Breast epithelium (tissue), 3 donors: ENCODE data around the gene AVPR2.

Source experiments
- POLR2A ChIP-seq: fragments of 450-650 bp; IDR thresholded peaks from one replicate; pipeline ENCODE4 v1.6.1; 2016; ENCODE audit warnings: antibody characterized with exemption, mild to moderate bottlenecking, moderate library complexity
- POLR2AphosphoS5 ChIP-seq, 3 donors: sonication (generic); formaldehyde crosslinking; IDR thresholded peaks; one replicate each; pipeline ENCODE4 v1.6.1; 2017; ENCODE audit warnings: antibody characterized with exemption in 3 of 3
- TF ChIP-seq, protein P1 (sequence below), 3 donors: fragments of 450-650 bp; IDR thresholded peaks; one replicate each; pipeline ENCODE4 v1.5.1; 2016 to 2017; ENCODE audit warnings: antibody characterized with exemption in 3 of 3, mild to moderate bottlenecking in 3 of 3, moderate library complexity in 3 of 3

DNA sequence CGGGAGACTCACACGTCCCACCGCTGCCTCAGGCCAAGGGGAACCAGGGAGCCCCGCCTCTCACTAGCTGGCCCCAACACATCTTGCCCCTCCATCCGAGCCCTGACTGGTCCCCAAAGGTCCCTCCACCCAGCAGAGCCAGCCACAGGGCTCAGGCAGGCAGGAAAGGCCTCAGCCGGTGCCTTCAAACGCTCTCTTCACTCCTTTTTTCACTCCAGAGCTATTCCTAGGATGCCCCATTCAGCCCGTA lies 23.1 kb downstream of the AVPR2 start:
- TF ChIP-seq, protein P1, sequence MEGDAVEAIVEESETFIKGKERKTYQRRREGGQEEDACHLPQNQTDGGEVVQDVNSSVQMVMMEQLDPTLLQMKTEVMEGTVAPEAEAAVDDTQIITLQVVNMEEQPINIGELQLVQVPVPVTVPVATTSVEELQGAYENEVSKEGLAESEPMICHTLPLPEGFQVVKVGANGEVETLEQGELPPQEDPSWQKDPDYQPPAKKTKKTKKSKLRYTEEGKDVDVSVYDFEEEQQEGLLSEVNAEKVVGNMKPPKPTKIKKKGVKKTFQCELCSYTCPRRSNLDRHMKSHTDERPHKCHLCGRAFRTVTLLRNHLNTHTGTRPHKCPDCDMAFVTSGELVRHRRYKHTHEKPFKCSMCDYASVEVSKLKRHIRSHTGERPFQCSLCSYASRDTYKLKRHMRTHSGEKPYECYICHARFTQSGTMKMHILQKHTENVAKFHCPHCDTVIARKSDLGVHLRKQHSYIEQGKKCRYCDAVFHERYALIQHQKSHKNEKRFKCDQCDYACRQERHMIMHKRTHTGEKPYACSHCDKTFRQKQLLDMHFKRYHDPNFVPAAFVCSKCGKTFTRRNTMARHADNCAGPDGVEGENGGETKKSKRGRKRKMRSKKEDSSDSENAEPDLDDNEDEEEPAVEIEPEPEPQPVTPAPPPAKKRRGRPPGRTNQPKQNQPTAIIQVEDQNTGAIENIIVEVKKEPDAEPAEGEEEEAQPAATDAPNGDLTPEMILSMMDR (IDR thresholded peaks at IDR 0.05): no peak
- TF ChIP-seq POLR2A (no peak), POLR2AphosphoS5 (IDR thresholded peaks at IDR 0.05) (no peak)
